Adrenal gland (tissue), 5 donors: ENCODE data around the gene LSM7.

Experiments used
- POLR2A ChIP-seq, 2 donors: fragments of 450-650 bp; IDR thresholded peaks; one replicate each; pipeline ENCODE4 v1.6.1; 2017; ENCODE audit warnings: antibody characterized with exemption in 2 of 2, mild to moderate bottlenecking in 2 of 2, moderate library complexity in 1 of 2
- TF ChIP-seq, protein P1 (sequence below), 6 experiments: fragments of 450-650 bp in 4 of 6; fragments of 200-600 bp in 2 of 6; sonication (generic) in 1 of 6; IDR thresholded peaks; 1 replicate in 5 of 6; 2 replicates in 1 of 6; pipeline versions ENCODE4 v1.5.1 to v1.8.0; 2016 to 2021; ENCODE audit warnings: antibody characterized with exemption in 6 of 6, mild to moderate bottlenecking in 2 of 6, moderate library complexity in 1 of 6
- donor health status: DM: no; HTN: no; CAD: no.

- TF ChIP-seq, protein P1, sequence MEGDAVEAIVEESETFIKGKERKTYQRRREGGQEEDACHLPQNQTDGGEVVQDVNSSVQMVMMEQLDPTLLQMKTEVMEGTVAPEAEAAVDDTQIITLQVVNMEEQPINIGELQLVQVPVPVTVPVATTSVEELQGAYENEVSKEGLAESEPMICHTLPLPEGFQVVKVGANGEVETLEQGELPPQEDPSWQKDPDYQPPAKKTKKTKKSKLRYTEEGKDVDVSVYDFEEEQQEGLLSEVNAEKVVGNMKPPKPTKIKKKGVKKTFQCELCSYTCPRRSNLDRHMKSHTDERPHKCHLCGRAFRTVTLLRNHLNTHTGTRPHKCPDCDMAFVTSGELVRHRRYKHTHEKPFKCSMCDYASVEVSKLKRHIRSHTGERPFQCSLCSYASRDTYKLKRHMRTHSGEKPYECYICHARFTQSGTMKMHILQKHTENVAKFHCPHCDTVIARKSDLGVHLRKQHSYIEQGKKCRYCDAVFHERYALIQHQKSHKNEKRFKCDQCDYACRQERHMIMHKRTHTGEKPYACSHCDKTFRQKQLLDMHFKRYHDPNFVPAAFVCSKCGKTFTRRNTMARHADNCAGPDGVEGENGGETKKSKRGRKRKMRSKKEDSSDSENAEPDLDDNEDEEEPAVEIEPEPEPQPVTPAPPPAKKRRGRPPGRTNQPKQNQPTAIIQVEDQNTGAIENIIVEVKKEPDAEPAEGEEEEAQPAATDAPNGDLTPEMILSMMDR (IDR thresholded peaks at IDR 0.05): no peak
- no peak for TF ChIP-seq POLR2A (IDR thresholded peaks at IDR 0.05)
Measured at GRCh38 chr19:2311093-2311492, 17.3 kb downstream of the LSM7 start.
